Upper lobe of left lung (tissue), 6 donors: Measurements from ENCODE around the gene AAMP. TPM values are rescaled to one million over a fixed set of nuclear protein-coding genes. Genes with fewer than 3 reads are reported as not detected.

ENCODE experiments used
- ATAC-seq, 2 donors: fragments of 200-7000 bp; cut with Tn5 transposase; one replicate each; pipeline ENCODE4 v1.9.1; 2022; ENCODE audit warnings: mild to moderate bottlenecking in 2 of 2, moderate library complexity in 2 of 2; ENCODE audit not compliant: low FRiP score in 2 of 2
- DNase-seq, 2 donors: peaks; one replicate each; pipeline ENCODE4 v3.0.0-alpha.2; 2019 to 2020
- H3K27ac ChIP-seq, 4 donors: fragments of 200-600 bp; sonication (generic); one replicate each; pipeline ENCODE4 v1.5.1; 2016 to 2019
- H3K27me3 ChIP-seq, 4 donors: fragments of 200-600 bp; sonication (generic); one replicate each; pipeline ENCODE4 v1.5.1; 2017 to 2019
- H3K36me3 ChIP-seq, 4 donors: fragments of 200-600 bp; sonication (generic); one replicate each; pipeline ENCODE4 v1.5.1; 2016 to 2019
- H3K4me1 ChIP-seq, 4 donors: fragments of 200-600 bp; sonication (generic); one replicate each; pipeline ENCODE4 v1.5.1; 2018 to 2019
- H3K4me3 ChIP-seq, 4 donors: fragments of 200-600 bp; sonication (generic); one replicate each; pipeline ENCODE4 v1.5.1; 2017 to 2019; ENCODE audit warnings: mild to moderate bottlenecking in 2 of 4, moderate library complexity in 1 of 4
- H3K9me3 ChIP-seq, 4 donors: fragments of 200-600 bp; sonication (generic); one replicate each; pipeline ENCODE4 v1.5.1; 2018 to 2019
- CTCF ChIP-seq, 6 experiments: fragments of 450-650 bp in 4 of 6; fragments of 200-600 bp in 2 of 6; sonication (generic) in 2 of 6; IDR thresholded peaks; one replicate each; pipeline ENCODE4 v1.5.1; 2016 to 2019; ENCODE audit warnings: antibody characterized with exemption in 6 of 6
- EP300 ChIP-seq, 4 donors: sonication (generic); formaldehyde crosslinking; IDR thresholded peaks; one replicate each; pipeline ENCODE4 v1.5.1; 2017; ENCODE audit warnings: antibody characterized with exemption in 4 of 4, control low read depth in 2 of 4
- POLR2A ChIP-seq, 4 donors: fragments of 450-650 bp; IDR thresholded peaks; one replicate each; pipeline ENCODE4 v1.5.1; 2016 to 2017; ENCODE audit warnings: antibody characterized with exemption in 4 of 4, mild to moderate bottlenecking in 2 of 4
- POLR2AphosphoS5 ChIP-seq, 2 donors: sonication (generic); formaldehyde crosslinking; IDR thresholded peaks; one replicate each; pipeline ENCODE4 v1.5.1; 2017; ENCODE audit warnings: antibody characterized with exemption in 2 of 2
- WGBS, 2 donors: methylation state at CpG; one replicate each; pipeline ENCODE4 v1.1.5; 2017 to 2018; 5-methylcytosine and 5-hydroxymethylcytosine counted together
- total RNA-seq, 6 donors: library from RNA; depleted of rRNA in 4 of 6; stranded (reverse); fragments of >200 nt in 4 of 6; gene quantifications; one replicate each; pipeline versions ENCODE4 v1.1.0 to v1.2.1, GENCODE V29; 2016 to 2021
- donor health status: DM: no; HTN: no; CAD: no; lungs with moderate emphysema.
- donor health status: DM: no; HTN: yes; CAD: no; lungs with severe emphysema.

The AAMP gene
- total RNA-seq, 6 donors from 2014 or later: 67.1 to 168 (median 118) TPM

- Histone ChIP-seq H3K4me3 (no peak overlapping the region), H3K36me3 (no peaks in the 10 kb centered on the region), H3K9me3 (no peaks in the 10 kb centered on the region), H3K4me1 (peaks cover 11 to 22% (median 12%) of the 10 kb centered on the region in 4 donors), H3K27ac (no peak overlapping the region), H3K27me3 (no peaks in the 10 kb centered on the region)
- 84 to 92% methylated on average over 4 of the region's 4 CpGs for WGBS, 2 donors
- DNase-seq (no peak), ATAC-seq (no peak)
- TF ChIP-seq POLR2A (IDR thresholded peaks at IDR 0.05) (no peak), POLR2AphosphoS5 (IDR thresholded peaks at IDR 0.05) (no peak), EP300 (IDR thresholded peaks at IDR 0.05) (no peak), CTCF (IDR thresholded peaks at IDR 0.05) (no peak)
These were observed 30.2 kb upstream of the AAMP start for GRCh38 chr2:218300141-218300540.

- no peaks in the 10 kb centered on the region for H3K9me3 ChIP-seq
- no peak for TF ChIP-seq EP300 (IDR thresholded peaks at IDR 0.05)
- TF ChIP-seq POLR2AphosphoS5 (IDR thresholded peaks at IDR 0.05): peak in 1 of 2 donors; percentile 2
- H3K36me3 ChIP-seq: no peaks in the 10 kb centered on the region
- H3K4me1 ChIP-seq: peaks cover 28 to 39% (median 30%) of the 10 kb centered on the region in 4 donors
- DNase-seq (no peak), ATAC-seq (no peak)
- WGBS, 2 donors: 73 to 86% methylated on average over 6 of the region's 6 CpGs
- no peak overlapping the region for H3K4me3 ChIP-seq
- H3K27ac ChIP-seq: peak overlapping the region; percentile 52 to 99 (median 60)
- no peaks in the 10 kb centered on the region for H3K27me3 ChIP-seq
These were observed 28.5 kb upstream of the AAMP start for GRCh38 chr2:218298314-218298875.

- ATAC-seq (no peak), DNase-seq (no peak)
- H3K9me3 ChIP-seq: no peaks in the 10 kb centered on the region
- H3K36me3 ChIP-seq: no peaks in the 10 kb centered on the region
- H3K4me3 ChIP-seq: no peak overlapping the region
- H3K27ac ChIP-seq: peak overlapping the region in 3 of 4 donors; percentile 49 to 99 (median 55)
- 87 to 88% methylated on average over 7 of the region's 7 CpGs for WGBS, 2 donors
- peaks cover 38 to 49% (median 39%) of the 10 kb centered on the region in 4 donors for H3K4me1 ChIP-seq
- H3K27me3 ChIP-seq: no peaks in the 10 kb centered on the region
- TF ChIP-seq CTCF (IDR thresholded peaks at IDR 0.05) (no peak), EP300 (IDR thresholded peaks at IDR 0.05) (no peak), POLR2AphosphoS5 (IDR thresholded peaks at IDR 0.05) (no peak), POLR2A (IDR thresholded peaks at IDR 0.05) (no peak)
These were observed 26.9 kb upstream of the AAMP start for GRCh38 chr2:218296847-218297246.

- ATAC-seq (no peak), DNase-seq (no peak)
- H3K4me1 ChIP-seq: peaks cover 34 to 52% (median 39%) of the 10 kb centered on the region in 4 donors
- no peak overlapping the region for H3K4me3 ChIP-seq
- H3K36me3 ChIP-seq: no peaks in the 10 kb centered on the region
- H3K27ac ChIP-seq: peak overlapping the region in 3 of 4 donors; percentile 9 to 99 (median 85)
- 60 to 70% methylated on average over 1 of the region's 1 CpG for WGBS, 2 donors
- no peaks in the 10 kb centered on the region for H3K9me3 ChIP-seq
- TF ChIP-seq EP300 (IDR thresholded peaks at IDR 0.05): no peak
- TF ChIP-seq CTCF (IDR thresholded peaks at IDR 0.05): no peak
- no peak for TF ChIP-seq POLR2A (IDR thresholded peaks at IDR 0.05)
- no peak for TF ChIP-seq POLR2AphosphoS5 (IDR thresholded peaks at IDR 0.05)
- no peaks in the 10 kb centered on the region for H3K27me3 ChIP-seq
These were observed 26.3 kb upstream of the AAMP start for GRCh38 chr2:218296200-218296599.

GRCh38 chr2:218295029-218295428, 25.1 kb upstream of the AAMP start:
- H3K27ac ChIP-seq: peak overlapping the region; percentile 78 to 99 (median 91)
- peaks cover 40 to 61% (median 49%) of the 10 kb centered on the region in 4 donors for H3K4me1 ChIP-seq
- no peak overlapping the region for H3K4me3 ChIP-seq
- ATAC-seq: peak in 1 of 2 donors; percentile 8
- H3K36me3 ChIP-seq: no peaks in the 10 kb centered on the region
- DNase-seq: no peak
- 31 to 46% methylated on average over 4 to 7 of the region's 7 CpGs for WGBS, 2 donors
- H3K9me3 ChIP-seq: no peaks in the 10 kb centered on the region
- H3K27me3 ChIP-seq: no peaks in the 10 kb centered on the region
- no peak for TF ChIP-seq CTCF (IDR thresholded peaks at IDR 0.05)
- TF ChIP-seq EP300 (IDR thresholded peaks at IDR 0.05): peak in 1 of 4 donors; percentile 31
- TF ChIP-seq POLR2A (IDR thresholded peaks at IDR 0.05): no peak
- TF ChIP-seq POLR2AphosphoS5 (IDR thresholded peaks at IDR 0.05): no peak
